ENCODE measurements around the gene C20orf173. TPM values are rescaled to one million over a fixed set of nuclear protein-coding genes. Genes with fewer than 3 reads are reported as not detected.
"Not testable (repeated sequence)": the region's sequence is repeated elsewhere in the genome, so short reads cannot be mapped to it uniquely, and the experiment has no call there.

The C20orf173 gene
- total RNA-seq, 1 experiment from 2014 or later, result not detected

GRCh38 chr20:35546127-35546526 is 16.7 kb upstream of the C20orf173 start:
- DNase-seq (ENCODE audit: low read depth), result no peak

GRCh38 chr20:35544941-35545340 is 15.5 kb upstream of the C20orf173 start:
- peak; percentile 62 for DNase-seq (ENCODE audit: low read depth)

- no peak for DNase-seq (ENCODE audit: low read depth)
Measured at GRCh38 chr20:35544436-35544835, 15.0 kb upstream of the C20orf173 start.

GRCh38 chr20:35542990-35543389 is 13.5 kb upstream of the C20orf173 start:
- no peak for DNase-seq (ENCODE audit: low read depth)

GRCh38 chr20:35541783-35542662 is 12.6 kb upstream of the C20orf173 start, which contains the start of gene ERGIC3:
Gene ERGIC3, plus strand, starts transcription at chr20:35542078. Its CDS starts 20 bp downstream, at chr20:35542098.
- peak; percentile 97 for DNase-seq (ENCODE audit: low read depth)

GRCh38 chr20:35541118-35541782 is 11.8 kb upstream of the C20orf173 start:
- DNase-seq (ENCODE audit: low read depth), result no peak

- DNase-seq (ENCODE audit: low read depth), result no peak
Measured at GRCh38 chr20:35539756-35540212, 10.3 kb upstream of the C20orf173 start.

- no peak for DNase-seq (ENCODE audit: low read depth)
Measured at GRCh38 chr20:35527122-35527769, 2.2 kb downstream of the C20orf173 start.

- no peak for DNase-seq (ENCODE audit: low read depth)
Measured at GRCh38 chr20:35525639-35526038, 3.8 kb downstream of the C20orf173 start.

- DNase-seq (ENCODE audit: low read depth), result peak; percentile 32
Measured at GRCh38 chr20:35523298-35523888, 6.1 kb downstream of the C20orf173 start.

GRCh38 chr20:35518955-35519354 is 10.5 kb downstream of the C20orf173 start:
- DNase-seq (ENCODE audit: low read depth), result no peak

GRCh38 chr20:35517767-35518166 is 11.7 kb downstream of the C20orf173 start:
- DNase-seq (ENCODE audit: low read depth), result not testable (repeated sequence)

- no peak for DNase-seq (ENCODE audit: low read depth)
Measured at GRCh38 chr20:35517125-35517524, 12.3 kb downstream of the C20orf173 start.

GRCh38 chr20:35515949-35516645 is 13.4 kb downstream of the C20orf173 start:
- peak; percentile 91 for DNase-seq (ENCODE audit: low read depth)

- DNase-seq (ENCODE audit: low read depth), result no peak
Measured at GRCh38 chr20:35515341-35515740, 14.1 kb downstream of the C20orf173 start.

GRCh38 chr20:35514371-35514932 is 15.0 kb downstream of the C20orf173 start:
- DNase-seq (ENCODE audit: low read depth), result no peak

GRCh38 chr20:35511814-35512420 is 17.5 kb downstream of the C20orf173 start:
- DNase-seq (ENCODE audit: low read depth), result peak; percentile 55

GRCh38 chr20:35510951-35511735 is 18.3 kb downstream of the C20orf173 start:
- no peak for DNase-seq (ENCODE audit: low read depth)

- DNase-seq (ENCODE audit: low read depth), result no peak
Measured at GRCh38 chr20:35508493-35509218, 20.8 kb downstream of the C20orf173 start.
